GM19193 (cell line): ENCODE measurements around the gene KRTAP10-12.

Experiments used
- POLR2A ChIP-seq: IDR thresholded peaks from 4 replicates; pipeline ENCODE4 v1.6.1; 2011; ENCODE audit not compliant: insufficient read depth, insufficient read length; ENCODE audit errors: extremely low read depth

Gene KRTAP10-12

GRCh38 chr21:44658913-44659595 is 37.9 kb upstream of the KRTAP10-12 start:
- no peak for TF ChIP-seq POLR2A

- TF ChIP-seq POLR2A, result no peak
Observed at GRCh38 chr21:44664691-44665090, 32.3 kb upstream of the KRTAP10-12 start.

GRCh38 chr21:44666401-44667320 is 30.3 kb upstream of the KRTAP10-12 start, which contains the start of gene KRTAP12-2:
Gene KRTAP12-2 (minus strand): TSS chr21:44666927. CDS start chr21:44666886, 41 bp downstream.
- no peak for TF ChIP-seq POLR2A

GRCh38 chr21:44667612-44668011 is 29.4 kb upstream of the KRTAP10-12 start:
- no peak for TF ChIP-seq POLR2A

- TF ChIP-seq POLR2A, result no peak
Observed at GRCh38 chr21:44670642-44671432, 26.1 kb upstream of the KRTAP10-12 start.

GRCh38 chr21:44671911-44672310 is 25.1 kb upstream of the KRTAP10-12 start:
- TF ChIP-seq POLR2A, result no peak

GRCh38 chr21:44677881-44678280 is 19.1 kb upstream of the KRTAP10-12 start:
- TF ChIP-seq POLR2A, result no peak

GRCh38 chr21:44681152-44681551 is 15.8 kb upstream of the KRTAP10-12 start:
- no peak for TF ChIP-seq POLR2A

- no peak for TF ChIP-seq POLR2A
Observed at GRCh38 chr21:44681861-44682579, 15.0 kb upstream of the KRTAP10-12 start, which contains the start of gene KRTAP12-1. Gene KRTAP12-1 (minus strand): TSS chr21:44682163. CDS start chr21:44682123, 40 bp downstream.

- TF ChIP-seq POLR2A, result no peak
Observed at GRCh38 chr21:44682580-44683151, 14.3 kb upstream of the KRTAP10-12 start.

- no peak for TF ChIP-seq POLR2A
Observed at GRCh38 chr21:44684077-44684476, 12.9 kb upstream of the KRTAP10-12 start.

GRCh38 chr21:44684483-44684882 is 12.5 kb upstream of the KRTAP10-12 start:
- TF ChIP-seq POLR2A, result no peak

- TF ChIP-seq POLR2A, result no peak
Observed at GRCh38 chr21:44686000-44686781, 10.8 kb upstream of the KRTAP10-12 start.
